NCI-H345 treated with DMSO at 0.1 percent for 48 hours (cell line): ENCODE results near the gene NECTIN3.

Experiments used
- DNase-seq: peaks from one replicate; lab custom pipeline; 2025; ENCODE audit not compliant: unreplicated experiment; lab: John Stamatoyannopoulos, UW

The NECTIN3 gene

GRCh38 chr3:111197485-111197884, 125.9 kb downstream of the NECTIN3 start:
- no peak for DNase-seq

GRCh38 chr3:111200027-111200426, 128.4 kb downstream of the NECTIN3 start:
- DNase-seq: no peak

GRCh38 chr3:111210003-111210711, 138.5 kb downstream of the NECTIN3 start:
- DNase-seq: no peak

- no peak for DNase-seq
Observed at GRCh38 chr3:111210866-111211564, 139.4 kb downstream of the NECTIN3 start.

- no peak for DNase-seq
Observed at GRCh38 chr3:111212511-111212910, 140.9 kb downstream of the NECTIN3 start.

- DNase-seq: no peak
Observed at GRCh38 chr3:111215481-111215880, 143.9 kb downstream of the NECTIN3 start.

- DNase-seq: no peak
Observed at GRCh38 chr3:111218615-111219014, 147.0 kb downstream of the NECTIN3 start.

- DNase-seq: no peak
Observed at GRCh38 chr3:111227216-111227615, 155.6 kb downstream of the NECTIN3 start.

GRCh38 chr3:111229301-111229700, 157.7 kb downstream of the NECTIN3 start:
- no peak for DNase-seq

GRCh38 chr3:111236836-111237713, 165.5 kb downstream of the NECTIN3 start:
- DNase-seq: no peak

GRCh38 chr3:111237946-111238345, 166.3 kb downstream of the NECTIN3 start:
- no peak for DNase-seq

- no peak for DNase-seq
Observed at GRCh38 chr3:111238885-111239284, 167.3 kb downstream of the NECTIN3 start.

GRCh38 chr3:111241960-111242359, 170.3 kb downstream of the NECTIN3 start:
- DNase-seq: no peak
